SIG-M5 (cell line): ENCODE data around the gene FITM1.
"Not testable (repeated sequence)": the region's sequence is repeated elsewhere in the genome, so short reads cannot be mapped to it uniquely, and the experiment has no call there.

ENCODE experiments used
- DNase-seq: peaks from one replicate; lab custom pipeline; 2025; lab: John Stamatoyannopoulos, UW

FITM1 gene

GRCh38 chr14:24098229-24098926 lies 32.1 kb upstream of the FITM1 start:
- DNase-seq: no peak

GRCh38 chr14:24098927-24099813 lies 31.3 kb upstream of the FITM1 start:
- no peak for DNase-seq

GRCh38 chr14:24100197-24100981 lies 30.1 kb upstream of the FITM1 start:
- no peak for DNase-seq

GRCh38 chr14:24100982-24101494 lies 29.4 kb upstream of the FITM1 start:
- DNase-seq: no peak

GRCh38 chr14:24102357-24103048 lies 28.0 kb upstream of the FITM1 start:
- DNase-seq: no peak

GRCh38 chr14:24103451-24103850 lies 27.0 kb upstream of the FITM1 start:
- DNase-seq: no peak

GRCh38 chr14:24105609-24106239 lies 24.7 kb upstream of the FITM1 start:
- not testable (repeated sequence) for DNase-seq

- no peak for DNase-seq
Observed at GRCh38 chr14:24106672-24107271, 23.7 kb upstream of the FITM1 start.

- no peak for DNase-seq
Observed at GRCh38 chr14:24108336-24108874, 22.1 kb upstream of the FITM1 start.

GRCh38 chr14:24110060-24110459 lies 20.4 kb upstream of the FITM1 start:
- DNase-seq: no peak

GRCh38 chr14:24110523-24110922 lies 19.9 kb upstream of the FITM1 start:
- DNase-seq: no peak

GRCh38 chr14:24113379-24113800 lies 17.1 kb upstream of the FITM1 start:
- no peak for DNase-seq

- DNase-seq: peak; percentile 65
Observed at GRCh38 chr14:24113801-24114531, 16.5 kb upstream of the FITM1 start.

- DNase-seq: peak; percentile 99
Observed at GRCh38 chr14:24114532-24115421, 15.7 kb upstream of the FITM1 start, which contains the start of the genes DCAF11 and NRL. DCAF11 (plus strand) TSS chr14:24114777; CDS start chr14:24115595, 818 bp downstream. NRL (minus strand) TSS chr14:24114949; CDS start chr14:24082848, 32,101 bp downstream.

GRCh38 chr14:24115422-24116127 lies 14.9 kb upstream of the FITM1 start:
- DNase-seq: no peak

- DNase-seq: no peak
Observed at GRCh38 chr14:24116128-24116814, 14.2 kb upstream of the FITM1 start.

- DNase-seq: no peak
Observed at GRCh38 chr14:24117179-24117578, 13.3 kb upstream of the FITM1 start.
